Esophagus (tissue), 2 donors: ENCODE results near the gene EPO. TPM values are rescaled to one million over a fixed set of nuclear protein-coding genes. Genes with fewer than 3 reads are reported as not detected.
"Not testable (repeated sequence)": the region's sequence is repeated elsewhere in the genome, so short reads cannot be mapped to it uniquely, and the experiment has no call there.

Experiments
- H3K27ac ChIP-seq, 2 donors: one replicate each; pipeline ENCODE4 v1.5.1; 2013; ENCODE audit warnings: low read depth in 2 of 2, mild to moderate bottlenecking in 2 of 2, inconsistent platforms in 1 of 2, low read length in 1 of 2, moderate library complexity in 1 of 2
- H3K27me3 ChIP-seq, 2 donors: one replicate each; pipeline ENCODE4 v1.6.1; 2013; ENCODE audit warnings: low read length in 2 of 2, control low read depth in 1 of 2, mild to moderate bottlenecking in 1 of 2; ENCODE audit not compliant: insufficient read depth in 2 of 2, control insufficient read depth in 1 of 2
- H3K36me3 ChIP-seq, 2 donors: one replicate each; pipeline ENCODE4 v1.6.1; 2013; ENCODE audit warnings: low read length in 1 of 2; ENCODE audit not compliant: control insufficient read depth in 2 of 2, insufficient read depth in 2 of 2
- H3K4me1 ChIP-seq, 2 donors: one replicate each; pipeline ENCODE4 v1.6.1; 2013; ENCODE audit warnings: low read length in 1 of 2; ENCODE audit not compliant: control insufficient read depth in 2 of 2, insufficient read depth in 2 of 2
- H3K4me3 ChIP-seq, 2 donors: one replicate each; pipeline ENCODE4 v1.5.1; 2013; ENCODE audit warnings: low read length in 2 of 2, mild to moderate bottlenecking in 2 of 2, low read depth in 1 of 2, moderate library complexity in 1 of 2
- H3K9me3 ChIP-seq, 2 donors: one replicate each; pipeline ENCODE4 v1.6.1; 2013; ENCODE audit warnings: mild to moderate bottlenecking in 2 of 2, low read depth in 1 of 2, low read length in 1 of 2, moderate library complexity in 1 of 2; ENCODE audit not compliant: control insufficient read depth in 2 of 2, insufficient read depth in 1 of 2
- WGBS, 2 donors: extraction: QIAGEN DNeasy Blood & Tissue Kit; methylation state at CpG; one replicate each; pipeline ENCODE4 v1.1.7; 2013; 5-methylcytosine and 5-hydroxymethylcytosine counted together
- polyA plus RNA-seq, 2 donors: library from polyadenylated mRNA; stranded (reverse); fragments of 200-250 nt; gene quantifications; one replicate each; pipeline ENCODE4 v1.2.3, GENCODE V29; 2013
- donor health status: healthy with polysubstance abuse.
- donor health status: Bipolar disorder and iron deficiency.

Gene EPO
- polyA plus RNA-seq, 2 donors = 0.04 TPM; not detected in 1

- peaks cover 4 to 12% of the 10 kb centered on the region in 2 donors for H3K4me1 ChIP-seq
- peak overlapping the region; percentile 91 to 97 for H3K27ac ChIP-seq
- 0 to 1% methylated on average over 19 to 25 of the region's 25 CpGs for WGBS, 2 donors
- peak overlapping the region; percentile 55 to 76 for H3K4me3 ChIP-seq
- no peaks in the 10 kb centered on the region for H3K27me3 ChIP-seq
- no peaks in the 10 kb centered on the region for H3K9me3 ChIP-seq
- peaks cover 2 to 4% of the 10 kb centered on the region in 2 donors for H3K36me3 ChIP-seq
Measured at GRCh38 chr7:100705320-100705752, 14.9 kb upstream of the EPO start.

DNA sequence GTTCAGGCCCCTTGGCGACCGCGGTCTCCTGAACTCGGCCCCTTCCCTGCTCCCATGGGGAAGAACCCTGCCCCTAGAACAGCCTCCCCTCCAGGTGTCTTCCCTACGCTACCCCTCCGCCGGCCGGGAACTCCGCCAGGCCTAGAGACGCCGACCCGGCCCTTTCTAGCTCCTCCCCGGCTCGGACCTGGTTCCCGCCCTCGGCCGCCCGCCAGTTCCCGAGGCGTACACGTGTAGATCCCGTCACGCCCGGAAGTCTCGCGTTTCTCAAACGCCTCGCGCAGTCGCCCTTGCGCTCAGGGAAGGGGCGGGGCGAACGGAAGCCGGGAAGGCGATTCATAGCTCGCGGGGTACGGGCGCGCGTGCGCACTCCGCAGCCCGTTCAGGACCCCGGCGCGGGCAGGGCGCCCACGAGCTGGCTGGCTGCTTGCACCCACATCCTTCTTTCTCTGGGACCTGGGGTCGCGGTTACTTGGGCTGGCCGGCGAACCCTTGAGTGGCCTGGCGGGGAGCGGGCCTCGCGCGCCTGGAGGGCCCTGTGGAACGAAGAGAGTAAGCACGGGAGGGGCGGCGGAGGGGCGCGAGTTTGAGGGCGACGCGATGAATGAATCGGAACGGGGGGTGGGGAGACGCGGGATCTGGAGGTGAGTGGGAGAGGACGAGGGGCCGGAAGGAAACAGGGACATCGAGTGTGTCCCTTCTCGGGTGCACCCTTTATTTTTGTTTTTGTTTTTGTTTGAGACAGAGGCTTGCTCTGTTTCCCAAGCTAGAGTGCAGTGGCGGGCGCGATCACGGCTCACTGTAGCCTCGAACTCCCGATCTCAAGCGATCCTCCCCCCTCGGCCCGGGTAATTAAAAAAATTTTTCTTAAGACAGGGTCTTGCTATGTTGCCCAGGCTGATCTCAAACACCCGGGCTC, 14.3 kb upstream of the EPO start, which contains the start of gene POP7:
TSS of gene POP7 (plus strand) at position 369 of the 919 bp plus-strand sequence. CDS start 710 bp downstream, outside the sequence.
- 0% methylated on average over 79 to 86 of the region's 86 CpGs for WGBS, 2 donors
- Histone ChIP-seq H3K4me1 (peaks cover 4 to 12% of the 10 kb centered on the region in 2 donors), H3K27ac (peak within 1 kb of the TSS; percentile 91 to 97), H3K9me3 (no peaks in the 10 kb centered on the region), H3K4me3 (peak within 1 kb of the TSS; percentile 55 to 92), H3K36me3 (peaks cover 2 to 4% of the 10 kb centered on the region in 2 donors), H3K27me3 (no peaks in the 10 kb centered on the region)

DNA sequence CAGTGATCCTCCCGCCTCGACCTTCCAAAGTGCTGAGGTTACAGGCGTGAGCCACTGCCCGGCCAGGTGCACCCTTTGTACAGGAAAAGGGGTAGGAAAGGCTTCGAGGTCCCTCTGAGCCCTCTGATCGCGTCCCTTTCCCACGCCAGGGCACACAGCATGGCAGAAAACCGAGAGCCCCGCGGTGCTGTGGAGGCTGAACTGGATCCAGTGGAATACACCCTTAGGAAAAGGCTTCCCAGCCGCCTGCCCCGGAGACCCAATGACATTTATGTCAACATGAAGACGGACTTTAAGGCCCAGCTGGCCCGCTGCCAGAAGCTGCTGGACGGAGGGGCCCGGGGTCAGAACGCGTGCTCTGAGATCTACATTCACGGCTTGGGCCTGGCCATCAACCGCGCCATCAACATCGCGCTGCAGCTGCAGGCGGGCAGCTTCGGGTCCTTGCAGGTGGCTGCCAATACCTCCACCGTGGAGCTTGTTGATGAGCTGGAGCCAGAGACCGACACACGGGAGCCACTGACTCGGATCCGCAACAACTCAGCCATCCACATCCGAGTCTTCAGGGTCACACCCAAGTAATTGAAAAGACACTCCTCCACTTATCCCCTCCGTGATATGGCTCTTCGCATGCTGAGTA, 13.5 kb upstream of the EPO start:
- Histone ChIP-seq H3K27me3 (no peaks in the 10 kb centered on the region), H3K27ac (peak overlapping the region in 1 of 2 donors; percentile 80), H3K9me3 (no peaks in the 10 kb centered on the region), H3K4me1 (peaks cover 4 to 12% of the 10 kb centered on the region in 2 donors), H3K4me3 (peak overlapping the region; percentile 55 to 92), H3K36me3 (peaks cover 2 to 4% of the 10 kb centered on the region in 2 donors)
- 18 to 24% methylated on average over 34 of the region's 34 CpGs for WGBS, 2 donors

GRCh38 chr7:100708395-100708794, 11.9 kb upstream of the EPO start:
- 84 to 91% methylated on average over 6 of the region's 6 CpGs for WGBS, 2 donors
- H3K9me3 ChIP-seq = no peaks in the 10 kb centered on the region
- peaks cover 2 to 4% of the 10 kb centered on the region in 2 donors for H3K36me3 ChIP-seq
- H3K4me1 ChIP-seq = peaks cover 4 to 12% of the 10 kb centered on the region in 2 donors
- H3K27me3 ChIP-seq = no peaks in the 10 kb centered on the region
- no peak overlapping the region for H3K4me3 ChIP-seq
- H3K27ac ChIP-seq = no peak overlapping the region

DNA sequence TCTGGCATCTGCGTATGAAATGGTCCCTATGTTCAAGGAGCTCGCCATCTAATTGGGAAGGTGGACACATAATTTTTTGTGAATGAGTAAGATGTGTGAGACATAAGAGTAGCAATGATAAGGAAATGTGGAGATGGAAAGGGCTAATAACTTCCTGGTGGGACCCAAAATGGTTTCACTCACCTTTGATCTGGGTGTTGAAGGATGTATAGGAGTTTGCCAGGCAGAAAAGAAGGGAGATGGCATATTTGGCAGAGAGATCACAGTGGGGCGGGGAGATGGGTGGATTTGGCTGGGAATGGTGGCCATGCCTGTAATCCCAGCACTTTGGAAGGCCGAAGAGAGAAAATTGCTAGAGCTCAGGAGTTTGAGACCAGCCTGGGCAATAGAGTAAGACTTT, 9.8 kb upstream of the EPO start:
- H3K4me3 ChIP-seq = no peak overlapping the region
- H3K27ac ChIP-seq = no peak overlapping the region
- 72 to 75% methylated on average over 4 of the region's 4 CpGs for WGBS, 2 donors
- H3K36me3 ChIP-seq = peaks cover 2 to 4% of the 10 kb centered on the region in 2 donors
- H3K4me1 ChIP-seq = peaks cover 4 to 10% of the 10 kb centered on the region in 2 donors
- H3K27me3 ChIP-seq = no peaks in the 10 kb centered on the region
- no peaks in the 10 kb centered on the region for H3K9me3 ChIP-seq

DNA sequence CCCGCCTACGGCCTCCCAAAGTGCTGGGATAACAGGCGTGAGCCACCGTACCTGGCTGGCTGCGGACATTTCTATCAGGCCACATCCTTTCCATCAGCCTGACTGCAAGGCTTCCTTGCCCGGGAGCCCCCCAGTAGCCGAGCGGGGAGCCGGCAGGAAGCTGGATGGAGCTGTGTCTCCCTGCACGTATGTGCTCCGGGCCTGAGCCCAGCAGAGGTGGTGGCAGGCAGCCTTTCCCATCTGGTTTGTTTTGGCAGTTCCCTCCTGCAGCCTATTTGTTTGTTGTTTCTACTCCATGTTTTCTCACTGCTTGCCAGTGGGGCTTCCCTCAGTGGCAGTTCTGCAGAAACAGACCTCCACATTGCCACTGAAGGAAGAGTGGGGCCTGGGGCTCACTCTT, 8.9 kb upstream of the EPO start:
- Histone ChIP-seq H3K4me3 (no peak overlapping the region), H3K4me1 (peaks cover 4 to 10% of the 10 kb centered on the region in 2 donors), H3K27ac (no peak overlapping the region), H3K27me3 (no peaks in the 10 kb centered on the region), H3K36me3 (peaks cover 2 to 4% of the 10 kb centered on the region in 2 donors), H3K9me3 (no peaks in the 10 kb centered on the region)
- WGBS, 2 donors = 77 to 82% methylated on average over 11 of the region's 11 CpGs

DNA sequence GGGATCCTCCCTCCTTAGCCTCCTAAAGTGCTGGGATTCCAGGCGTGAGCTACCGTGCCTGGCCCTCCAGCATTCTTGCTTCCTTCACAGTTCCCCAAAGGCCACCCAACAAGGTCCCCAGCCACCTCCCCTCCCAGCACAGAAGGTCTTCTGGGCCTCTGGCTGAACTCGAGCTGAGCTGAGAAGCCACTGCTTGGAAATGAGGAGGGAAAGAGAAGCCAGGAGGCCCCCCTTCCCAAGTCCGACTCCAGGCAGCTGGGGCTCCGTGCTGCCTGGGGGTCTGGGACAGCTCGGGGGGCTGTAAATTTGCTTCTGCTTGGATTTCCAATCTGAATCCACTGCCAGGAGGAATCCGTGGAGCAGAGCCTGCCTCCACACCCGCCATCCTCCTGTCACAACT, 5.5 kb upstream of the EPO start:
- Histone ChIP-seq H3K36me3 (no peaks in the 10 kb centered on the region), H3K27ac (no peak overlapping the region), H3K4me1 (no peaks in the 10 kb centered on the region), H3K4me3 (no peak overlapping the region), H3K27me3 (no peaks in the 10 kb centered on the region), H3K9me3 (no peaks in the 10 kb centered on the region)
- 69% methylated on average over 8 of the region's 8 CpGs for WGBS, 2 donors

- not testable (repeated sequence) for H3K27ac ChIP-seq, H3K36me3 ChIP-seq, H3K4me3 ChIP-seq, H3K27me3 ChIP-seq, H3K4me1 ChIP-seq, H3K9me3 ChIP-seq
- 93 to 97% methylated on average over 2 of the region's 2 CpGs for WGBS, 2 donors
Measured at GRCh38 chr7:100717073-100717472, 3.2 kb upstream of the EPO start.

DNA sequence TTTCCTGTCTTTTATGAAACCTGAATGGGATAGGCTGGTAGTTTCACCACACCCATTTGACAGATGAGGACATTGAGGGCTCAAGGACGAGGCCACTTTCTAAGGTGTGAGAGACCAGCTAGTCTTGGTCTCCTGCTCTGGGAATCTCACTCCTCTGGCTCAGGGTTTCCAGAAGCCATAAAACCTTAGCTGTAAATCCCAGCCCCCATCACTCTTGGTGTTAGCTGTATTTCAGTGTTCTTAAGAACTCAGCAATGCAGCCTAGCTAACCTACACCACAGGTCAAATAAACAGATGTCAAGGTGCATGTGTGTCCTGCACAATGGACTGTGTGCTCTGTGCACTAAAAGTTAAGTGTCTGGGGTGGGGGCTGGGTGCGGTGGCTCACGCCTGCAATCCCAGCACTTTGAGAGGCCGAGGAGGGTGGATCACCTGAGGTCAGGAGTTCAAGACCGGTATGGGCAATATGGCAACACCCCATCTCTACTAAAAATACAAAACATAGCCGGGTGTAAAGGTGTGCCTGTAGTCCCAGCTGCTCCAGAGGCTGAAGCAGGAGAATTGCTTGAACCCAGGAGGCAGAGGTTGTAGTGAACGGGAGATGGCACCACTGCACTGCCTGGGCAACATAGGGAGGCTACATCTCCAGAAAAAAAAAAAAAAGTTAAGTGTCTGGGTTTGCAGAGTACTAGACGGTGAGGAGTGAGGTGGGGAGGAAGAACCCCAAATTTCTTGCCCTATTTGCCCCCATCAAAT, 567 bp upstream of the EPO start:
- Histone ChIP-seq H3K27me3 (peaks cover 0 to 9% of the 10 kb centered on the region in 2 donors), H3K36me3 (no peaks in the 10 kb centered on the region), H3K27ac (no peak overlapping the region), H3K4me1 (peaks cover 3 to 5% of the 10 kb centered on the region in 2 donors), H3K9me3 (no peaks in the 10 kb centered on the region), H3K4me3 (no peak overlapping the region)
- 39 to 55% methylated on average over 8 of the region's 8 CpGs for WGBS, 2 donors
